ENCODE measurements around the gene JARID2.

The JARID2 gene

GRCh38 chr6:15508441-15508871 lies 262.6 kb downstream of the JARID2 start:
- DNase-seq (ENCODE audit: low spot score): no peak

- DNase-seq (ENCODE audit: low spot score): no peak
Measured at GRCh38 chr6:15508931-15509330, 263.1 kb downstream of the JARID2 start.

GRCh38 chr6:15509335-15509933 lies 263.6 kb downstream of the JARID2 start:
- DNase-seq (ENCODE audit: low spot score): no peak

GRCh38 chr6:15510121-15510520 lies 264.3 kb downstream of the JARID2 start:
- DNase-seq (ENCODE audit: low spot score): no peak

- DNase-seq (ENCODE audit: low spot score): no peak
Measured at GRCh38 chr6:15510536-15511247, 264.8 kb downstream of the JARID2 start.

GRCh38 chr6:15511248-15512125 lies 265.6 kb downstream of the JARID2 start:
- no peak for DNase-seq (ENCODE audit: low spot score)

- no peak for DNase-seq (ENCODE audit: low spot score)
Measured at GRCh38 chr6:15512126-15512525, 266.3 kb downstream of the JARID2 start.

GRCh38 chr6:15512721-15513120 lies 266.9 kb downstream of the JARID2 start:
- no peak for DNase-seq (ENCODE audit: low spot score)

- no peak for DNase-seq (ENCODE audit: low spot score)
Measured at GRCh38 chr6:15513131-15513771, 267.4 kb downstream of the JARID2 start.

- no peak for DNase-seq (ENCODE audit: low spot score)
Measured at GRCh38 chr6:15513801-15514711, 268.2 kb downstream of the JARID2 start.

GRCh38 chr6:15515226-15515625 lies 269.4 kb downstream of the JARID2 start:
- no peak for DNase-seq (ENCODE audit: low spot score)

GRCh38 chr6:15515660-15516375 lies 269.9 kb downstream of the JARID2 start:
- no peak for DNase-seq (ENCODE audit: low spot score)

GRCh38 chr6:15516378-15516777 lies 270.5 kb downstream of the JARID2 start:
- DNase-seq (ENCODE audit: low spot score): no peak

GRCh38 chr6:15516923-15517560 lies 271.2 kb downstream of the JARID2 start:
- no peak for DNase-seq (ENCODE audit: low spot score)

- DNase-seq (ENCODE audit: low spot score): no peak
Measured at GRCh38 chr6:15517600-15517999, 271.7 kb downstream of the JARID2 start.

- no peak for DNase-seq (ENCODE audit: low spot score)
Measured at GRCh38 chr6:15518057-15518456, 272.2 kb downstream of the JARID2 start.

GRCh38 chr6:15518878-15519277 lies 273.0 kb downstream of the JARID2 start:
- DNase-seq (ENCODE audit: low spot score): no peak

- no peak for DNase-seq (ENCODE audit: low spot score)
Measured at GRCh38 chr6:15519681-15520080, 273.8 kb downstream of the JARID2 start.

GRCh38 chr6:15520626-15521203 lies 274.8 kb downstream of the JARID2 start:
- DNase-seq (ENCODE audit: low spot score): no peak

GRCh38 chr6:15521582-15521981 lies 275.7 kb downstream of the JARID2 start:
- DNase-seq (ENCODE audit: low spot score): peak; percentile 64
